Bronchial epithelial cell (primary cell): ENCODE measurements around the gene TTLL8. TPM values are rescaled to one million over a fixed set of nuclear protein-coding genes. Genes with fewer than 3 reads are reported as not detected.

ENCODE experiments used
- DNase-seq: peaks from one replicate; pipeline ENCODE4 v3.0.0-alpha.2; 2010; ENCODE audit warnings: low read depth
- FAIRE-seq: peaks from 2 replicates; lab custom pipeline; 2011; peaks lifted over from hg19 to GRCh38; lab: Jason Lieb, UNC
- H3K27me3 ChIP-seq: 2 replicates; pipeline ENCODE4 v1.5.1; 2011; ENCODE audit warnings: low read length; ENCODE audit not compliant: control insufficient read depth, insufficient read depth
- H3K36me3 ChIP-seq: 2 replicates; pipeline ENCODE4 v1.5.1; 2011; ENCODE audit warnings: low read length; ENCODE audit not compliant: control insufficient read depth, insufficient read depth
- H3K4me3 ChIP-seq: 2 replicates; pipeline ENCODE4 v1.5.1; 2011; ENCODE audit warnings: mild to moderate bottlenecking, low read depth, low read length, control low read depth
- CTCF ChIP-seq: IDR thresholded peaks from 2 replicates; pipeline ENCODE4 v1.5.1; 2011; ENCODE audit warnings: mild to moderate bottlenecking, moderate library complexity, low read length, control low read depth, inconsistent platforms; ENCODE audit not compliant: insufficient read depth, severe bottlenecking
- total RNA-seq: library from RNA; depleted of rRNA; stranded (reverse); fragments of >200 nt; gene quantifications from 2 replicates; pipeline ENCODE4 v1.2.1, GENCODE V29; 2014

Gene TTLL8
- total RNA-seq, 1 donor from 2014 or later, result not detected

DNA sequence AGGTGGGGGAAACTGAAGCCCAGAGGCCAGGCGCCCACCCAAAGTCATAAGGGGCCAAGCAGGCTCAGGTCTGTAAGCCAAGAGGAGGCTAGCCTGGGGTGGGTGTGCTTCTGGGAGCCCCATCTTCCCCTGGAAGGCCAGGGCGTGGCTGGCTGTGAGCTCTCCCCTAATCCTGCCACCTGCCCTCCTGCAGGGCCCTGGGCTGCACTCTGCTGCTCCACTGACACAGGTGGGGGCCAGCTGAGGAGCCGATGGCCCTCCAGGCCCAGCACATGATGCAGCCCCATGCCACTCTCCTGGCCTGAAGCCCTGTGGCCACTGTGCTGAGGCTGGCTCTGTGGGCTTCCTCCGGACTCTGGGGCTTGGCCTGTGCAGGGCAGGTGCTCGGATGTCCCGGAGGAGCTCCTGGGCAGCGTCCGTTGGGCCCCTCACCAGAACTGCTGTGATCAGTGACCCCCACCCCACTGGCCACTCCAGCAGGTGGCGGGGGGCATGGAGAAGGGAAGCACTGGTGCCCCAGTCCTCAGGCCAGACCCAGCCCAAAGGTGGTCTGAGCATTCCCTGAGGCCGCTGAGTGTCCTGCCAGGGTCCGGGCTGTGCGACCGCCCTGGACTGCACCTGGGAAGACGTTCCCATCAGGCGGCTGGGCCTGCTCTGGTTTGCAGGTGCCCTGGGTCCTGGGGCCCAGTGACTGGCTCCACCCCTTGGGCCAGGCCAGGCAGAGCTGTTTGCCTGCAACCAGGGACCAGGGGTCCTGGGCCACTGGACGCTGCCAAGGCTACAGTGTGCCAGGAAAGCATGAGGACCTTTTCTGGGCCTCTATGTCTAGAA is 89.1 kb downstream of the TTLL8 start:
- no peak for TF ChIP-seq CTCF
- DNase-seq (no peak), FAIRE-seq (no peak)
- Histone ChIP-seq H3K36me3 (peaks cover 2% of the 10 kb centered on the region), H3K4me3 (no peak overlapping the region), H3K27me3 (no peaks in the 10 kb centered on the region)

Other genes with a start within 250 kb of the TTLL8 start
- 18.2 and 28.0 TPM in 2 replicates for gene BRD1, start 230.4 kb downstream of the TTLL8 start, total RNA-seq
- 14.0 and 15.7 TPM in 2 replicates for gene ZBED4, start 204.5 kb downstream of the TTLL8 start, total RNA-seq
- gene ALG12, start 139.9 kb downstream of the TTLL8 start, total RNA-seq, result 11.8 and 18.7 TPM in 2 replicates
- gene CRELD2, start 139.7 kb downstream of the TTLL8 start, total RNA-seq, result 57.4 and 71.6 TPM in 2 replicates
- gene PIM3, start 97.5 kb downstream of the TTLL8 start, total RNA-seq, result 67.1 and 130 TPM in 2 replicates
- not detected in 2 replicates for gene IL17REL, start 45.5 kb downstream of the TTLL8 start, total RNA-seq
- gene MLC1, start 27.1 kb upstream of the TTLL8 start, total RNA-seq, result under 0.01 TPM in 1 of 2 replicates, not detected in the other
- gene MOV10L1, start 31.7 kb upstream of the TTLL8 start, total RNA-seq, result 0.26 and 1.4 TPM in 2 replicates
- gene PANX2, start 112.4 kb upstream of the TTLL8 start, total RNA-seq, result 0.26 and 0.77 TPM in 2 replicates
- gene TRABD, start 127.6 kb upstream of the TTLL8 start, total RNA-seq, result 38.3 and 43.7 TPM in 2 replicates
- 20.8 and 25.7 TPM in 2 replicates for gene SELENOO, start 142.7 kb upstream of the TTLL8 start, total RNA-seq
- 18.2 TPM in 2 replicates for gene TUBGCP6, start 186.7 kb upstream of the TTLL8 start, total RNA-seq
- 9.7 and 13.8 TPM in 2 replicates for gene HDAC10, start 193.0 kb upstream of the TTLL8 start, total RNA-seq
- gene MAPK12, start 203.4 kb upstream of the TTLL8 start, total RNA-seq, result 12.4 and 14.1 TPM in 2 replicates
- gene MAPK11, start 212.1 kb upstream of the TTLL8 start, total RNA-seq, result 3.4 and 9.0 TPM in 2 replicates
- gene PLXNB2, start 249.3 kb upstream of the TTLL8 start, total RNA-seq, result 138 and 176 TPM in 2 replicates